Stimulated activated CD8-positive, alpha-beta memory T cell treated with anti-CD3 and anti-CD28 coated beads, Interleukin-12 subunit alpha, Interleukin-12 subunit beta, amount 100 ng/mL, for 24 hours (primary cell): Measurements from ENCODE around the gene ACTR6.
"Not testable (repeated sequence)": the region's sequence is repeated elsewhere in the genome, so short reads cannot be mapped to it uniquely, and the experiment has no call there.

Experiments used
- DNase-seq: peaks from one replicate; pipeline ENCODE4 v3.0.0-alpha.2; 2020; ENCODE audit errors: extremely low read depth

ACTR6 gene

DNA sequence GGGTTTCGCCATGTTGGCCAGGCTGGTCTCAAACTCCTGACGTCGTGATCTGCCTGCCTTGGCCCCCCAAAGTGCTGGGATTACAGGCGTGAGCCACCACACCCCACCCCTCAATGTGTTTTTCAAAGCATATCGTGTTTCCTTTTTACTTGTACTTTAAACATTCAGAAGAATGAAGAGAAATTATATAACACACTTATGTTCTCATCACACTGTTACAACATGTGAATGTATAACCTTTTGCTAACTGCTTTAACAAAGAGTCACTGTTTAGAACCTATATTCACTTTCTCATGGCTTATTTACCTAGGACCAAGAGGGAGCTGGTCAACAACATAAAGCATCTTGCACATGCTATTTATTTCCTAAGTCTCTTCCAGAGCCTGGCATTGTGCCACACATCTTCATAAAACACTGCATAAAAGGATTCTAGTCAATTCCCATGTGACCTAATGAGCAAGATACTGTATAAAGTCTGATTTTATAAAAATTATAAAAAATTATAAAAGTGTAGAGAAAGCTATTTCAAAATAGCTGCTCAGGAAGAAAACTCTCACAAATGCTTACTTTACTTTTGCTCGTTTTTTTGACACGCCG is 16.0 kb upstream of the ACTR6 start:
- DNase-seq, result no peak

DNA sequence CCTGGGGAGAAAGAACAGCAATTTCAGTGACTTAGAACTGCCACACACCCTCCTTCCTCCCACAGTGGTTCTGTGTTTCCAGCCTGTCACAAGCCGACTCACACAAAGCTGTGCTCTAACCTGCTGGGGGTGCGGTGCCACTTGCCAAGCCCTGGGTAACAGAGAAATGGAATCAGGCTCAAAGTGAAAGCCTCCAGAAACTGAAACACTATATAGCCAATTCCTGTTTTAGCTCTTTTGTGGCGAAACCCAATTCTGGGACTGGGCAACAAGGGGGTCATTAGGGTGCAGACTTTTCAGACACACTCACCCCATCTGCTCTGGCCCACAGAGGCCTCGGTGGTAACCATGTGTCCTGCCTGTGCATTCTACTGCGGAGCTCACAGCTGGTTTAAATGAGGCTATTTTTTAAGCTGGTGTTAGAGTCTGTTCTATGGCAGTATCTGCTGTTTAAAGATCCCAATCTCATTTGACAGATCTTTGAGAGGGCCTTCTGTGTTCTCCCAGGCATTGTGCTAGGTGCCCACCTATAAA is 15.2 kb upstream of the ACTR6 start:
- no peak for DNase-seq

DNA sequence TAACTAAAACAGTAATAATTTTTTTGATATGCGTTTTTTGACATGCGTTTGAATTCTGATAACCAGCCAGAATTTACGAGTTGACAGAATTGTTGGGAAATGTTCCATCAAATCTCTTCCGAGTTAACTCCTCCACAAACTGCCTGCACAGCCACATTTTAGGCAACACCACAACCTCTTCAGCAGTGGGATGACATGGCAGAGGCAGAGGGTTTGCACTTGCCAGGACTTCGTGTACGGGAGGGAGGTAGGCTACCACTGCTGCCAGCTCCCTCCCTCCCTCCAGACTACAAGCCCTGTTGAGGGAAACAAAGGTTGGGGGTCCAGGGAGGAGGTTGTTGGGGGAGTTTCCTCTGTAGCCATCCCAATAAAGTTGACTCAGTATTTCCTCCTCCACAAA is 14.5 kb upstream of the ACTR6 start:
- DNase-seq, result no peak

DNA sequence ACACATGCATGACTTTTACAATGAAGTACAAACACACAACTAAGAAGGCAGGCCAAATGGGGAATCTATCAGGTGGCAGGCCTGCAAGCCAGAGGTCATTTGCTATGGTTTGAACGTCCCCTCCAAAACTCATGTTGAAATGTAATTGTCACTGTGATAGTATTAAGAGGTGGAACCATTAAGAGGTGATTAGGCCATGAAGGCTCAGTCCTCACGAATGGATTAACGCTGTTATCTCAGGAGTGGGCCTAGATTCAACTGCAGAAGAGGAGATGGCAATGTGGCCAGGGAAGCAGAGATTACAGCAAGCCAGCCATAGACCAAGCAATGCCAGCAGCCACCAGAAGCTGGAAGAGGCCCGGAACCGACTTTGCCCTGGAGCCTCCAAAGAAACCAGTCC is 13.5 kb upstream of the ACTR6 start:
- no peak for DNase-seq

DNA sequence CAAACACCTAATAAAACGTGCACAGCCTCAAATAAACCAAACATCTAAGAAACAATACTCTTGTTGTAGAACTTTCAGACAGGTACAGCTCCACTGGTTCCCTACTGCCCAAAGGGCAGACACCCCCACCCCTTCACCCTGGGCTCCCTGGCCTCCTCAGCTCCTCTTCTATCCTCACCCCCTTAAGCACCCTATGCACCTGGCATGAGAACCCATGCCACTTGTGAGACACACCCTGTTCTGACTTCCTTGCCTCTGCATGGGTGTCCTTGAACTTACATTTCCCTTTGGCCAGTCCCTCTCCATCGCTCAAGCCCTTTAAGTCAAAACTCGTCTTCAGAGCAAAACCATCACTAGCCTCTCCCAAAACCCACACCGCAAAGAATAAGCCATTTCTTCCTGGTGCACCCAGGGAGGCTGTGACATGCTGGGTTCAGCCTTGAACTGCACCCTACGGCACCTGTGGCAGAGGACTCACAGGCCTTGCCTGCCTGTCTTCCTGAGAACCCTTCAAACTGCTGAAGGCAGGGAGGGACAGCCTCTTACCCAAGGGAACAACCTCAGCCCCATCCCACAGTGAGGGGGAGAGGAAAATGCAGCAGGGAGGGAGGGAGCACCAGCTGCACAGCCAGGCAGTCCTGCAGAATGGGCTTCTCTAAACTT is 12.6 kb upstream of the ACTR6 start:
- DNase-seq, result no peak

DNA sequence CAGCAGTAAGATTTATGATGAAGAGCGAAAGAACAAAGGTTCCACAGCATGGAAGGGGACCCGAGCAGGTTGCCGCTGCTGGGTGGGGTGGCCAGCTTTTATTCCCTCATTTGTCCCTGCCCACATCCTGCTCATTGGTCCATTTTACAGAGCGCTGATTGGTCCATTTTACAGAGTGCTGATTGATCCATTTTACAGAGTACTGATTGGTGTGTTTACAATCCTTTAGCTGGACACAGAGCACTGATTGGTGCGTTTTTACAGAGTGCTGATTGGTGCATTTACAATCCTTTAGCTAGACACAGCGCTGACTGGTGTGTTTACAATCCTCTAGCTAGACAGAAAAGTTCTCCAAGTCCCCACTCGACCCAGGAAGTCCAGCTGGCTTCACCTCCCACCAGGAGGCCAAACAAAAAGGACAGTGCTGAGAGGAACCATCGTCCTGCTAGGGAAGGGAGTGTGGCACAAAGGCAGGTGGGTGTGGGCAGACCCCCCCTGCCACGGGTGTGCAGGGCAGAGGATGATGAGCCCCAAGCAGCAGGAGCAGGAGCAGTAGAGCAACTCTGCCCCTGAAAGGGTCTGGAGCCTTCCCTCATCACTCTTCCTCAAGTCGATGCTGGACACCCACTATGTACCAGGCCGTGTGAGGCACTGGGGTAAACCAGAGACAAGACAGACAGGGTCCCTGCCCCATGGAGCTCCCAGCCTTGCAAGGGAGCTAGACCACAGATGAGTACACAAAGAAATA is 11.6 kb upstream of the ACTR6 start:
- DNase-seq, result not testable (repeated sequence)

DNA sequence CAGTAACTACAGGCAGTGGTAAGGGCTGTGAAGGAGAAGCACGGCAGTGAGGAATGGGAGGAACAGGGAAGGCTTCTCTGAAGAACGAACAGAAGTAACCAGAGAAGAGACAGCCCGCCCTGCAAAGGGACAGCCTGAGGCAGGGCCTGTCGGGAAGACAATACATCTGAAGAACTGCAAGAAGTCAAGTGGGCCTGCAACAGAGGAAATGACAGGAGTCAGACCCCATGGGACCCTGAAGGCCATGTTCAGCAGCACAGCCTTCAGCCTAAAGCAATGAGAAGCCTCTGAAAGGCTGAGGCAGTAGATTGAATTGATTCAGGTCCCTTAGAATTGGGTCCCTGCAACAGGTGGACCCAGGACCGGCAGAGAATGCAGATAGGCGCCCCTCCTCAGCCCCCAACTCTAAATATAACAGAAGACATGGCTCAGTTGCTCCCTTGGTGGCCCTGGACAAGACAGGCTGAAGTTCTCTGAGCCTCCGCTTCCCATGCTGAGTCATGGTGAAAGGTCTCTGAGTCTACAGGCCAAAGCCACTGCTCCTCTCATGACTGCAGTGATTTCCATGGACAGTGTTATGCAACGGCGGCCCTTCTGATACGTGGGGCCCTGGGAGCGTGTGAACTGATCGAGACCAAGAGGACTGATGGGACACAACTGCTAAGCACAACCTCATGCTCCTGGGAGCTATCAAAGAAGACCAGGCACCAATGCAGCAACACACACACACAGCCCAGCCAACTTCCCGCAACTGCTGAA is 10.8 kb upstream of the ACTR6 start:
- DNase-seq, result no peak

DNA sequence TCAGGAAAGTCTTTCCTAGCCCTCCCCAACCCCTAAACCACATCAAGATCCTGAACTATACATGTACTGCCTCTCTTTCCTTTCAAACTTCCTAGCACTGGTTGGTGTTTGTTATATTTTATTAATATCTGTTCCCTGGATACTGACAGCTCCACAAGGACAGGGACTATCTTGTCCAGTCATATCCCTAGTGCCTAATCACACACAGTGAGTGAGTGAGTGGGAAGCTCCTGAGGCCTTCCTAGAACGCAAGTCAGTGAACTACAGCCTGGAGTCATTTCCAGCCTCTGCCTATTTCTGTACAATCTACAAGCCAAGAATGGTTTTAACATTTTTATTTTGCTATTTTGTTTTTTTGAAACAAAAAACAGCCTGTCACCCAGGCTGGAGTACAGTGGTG is 7.5 kb upstream of the ACTR6 start:
- no peak for DNase-seq

DNA sequence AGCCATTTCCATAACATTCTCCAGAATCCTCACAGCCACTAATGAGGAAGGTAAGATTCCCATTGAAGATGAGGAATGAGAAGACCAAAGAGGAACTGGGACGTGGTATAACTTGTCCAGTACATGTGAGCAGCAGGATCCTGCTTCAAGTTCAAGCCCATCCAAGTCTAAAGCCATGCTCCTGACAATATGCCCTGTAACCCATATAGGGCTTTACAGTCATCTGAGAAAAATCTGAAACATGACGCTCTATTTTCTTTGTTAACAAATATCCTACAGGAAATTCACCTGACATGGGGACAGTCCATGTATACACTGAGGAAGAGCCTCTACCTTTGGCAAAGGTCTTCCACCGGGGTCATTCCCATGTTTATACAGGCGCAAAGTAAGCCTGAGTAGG is 3.1 kb upstream of the ACTR6 start:
- DNase-seq, result no peak

DNA sequence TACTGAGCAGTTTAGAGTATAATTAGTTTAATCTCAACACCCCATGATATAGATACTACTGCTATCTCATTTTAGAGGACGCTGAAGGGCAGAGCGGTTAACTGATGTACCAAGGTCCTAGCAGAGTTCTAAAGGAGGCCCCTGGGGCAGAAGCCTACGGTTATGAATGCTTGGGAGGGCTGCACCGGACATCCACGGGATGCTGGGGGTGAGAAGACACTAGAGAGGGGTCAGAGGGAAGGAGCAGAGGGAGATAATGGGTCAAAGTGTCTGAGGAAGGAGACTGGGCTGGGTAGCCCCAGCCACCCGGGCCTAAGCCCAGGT is 1.6 kb upstream of the ACTR6 start:
- DNase-seq, result no peak

DNA sequence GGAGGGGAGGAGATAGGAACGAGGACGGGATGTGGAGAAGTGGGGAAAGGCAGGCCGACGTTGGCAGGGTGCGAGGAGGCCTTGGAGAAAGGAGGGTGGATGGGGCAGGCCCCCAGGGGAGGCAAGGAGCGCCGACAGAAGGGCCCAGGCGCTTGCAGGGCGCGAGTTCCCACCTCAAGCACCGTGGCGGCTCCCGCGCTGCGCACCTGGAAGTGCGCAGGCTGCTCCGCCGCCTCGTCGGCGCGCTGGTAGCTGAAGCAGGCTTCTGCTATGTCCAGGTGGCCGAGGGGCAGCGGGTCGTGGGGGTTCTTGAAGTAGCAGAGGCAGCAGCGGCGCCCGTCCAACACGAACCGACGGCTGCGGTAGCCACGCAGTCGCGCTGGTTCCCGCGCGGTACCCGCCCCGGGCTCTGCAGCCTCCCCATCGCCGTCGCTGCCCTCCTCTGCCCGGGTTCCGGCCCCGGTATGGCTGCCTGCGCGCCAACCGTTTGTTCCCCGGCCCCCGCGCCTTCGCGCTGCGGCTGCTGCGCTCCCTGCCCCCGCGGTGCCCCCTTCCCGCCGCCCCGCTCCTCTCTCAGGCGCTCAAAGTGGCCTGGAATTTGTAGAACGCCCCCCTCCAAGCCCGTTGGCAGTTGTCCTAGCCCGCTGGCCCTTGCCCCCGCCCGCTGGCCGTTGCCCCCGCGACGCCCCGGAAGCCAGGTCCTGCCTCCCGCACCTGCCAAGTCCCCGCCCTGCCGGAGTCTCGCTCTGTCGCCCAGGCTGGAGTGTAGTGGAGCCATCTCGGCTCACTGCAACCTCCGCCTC is 1.1 kb upstream of the ACTR6 start:
- peak; percentile 55 for DNase-seq

DNA sequence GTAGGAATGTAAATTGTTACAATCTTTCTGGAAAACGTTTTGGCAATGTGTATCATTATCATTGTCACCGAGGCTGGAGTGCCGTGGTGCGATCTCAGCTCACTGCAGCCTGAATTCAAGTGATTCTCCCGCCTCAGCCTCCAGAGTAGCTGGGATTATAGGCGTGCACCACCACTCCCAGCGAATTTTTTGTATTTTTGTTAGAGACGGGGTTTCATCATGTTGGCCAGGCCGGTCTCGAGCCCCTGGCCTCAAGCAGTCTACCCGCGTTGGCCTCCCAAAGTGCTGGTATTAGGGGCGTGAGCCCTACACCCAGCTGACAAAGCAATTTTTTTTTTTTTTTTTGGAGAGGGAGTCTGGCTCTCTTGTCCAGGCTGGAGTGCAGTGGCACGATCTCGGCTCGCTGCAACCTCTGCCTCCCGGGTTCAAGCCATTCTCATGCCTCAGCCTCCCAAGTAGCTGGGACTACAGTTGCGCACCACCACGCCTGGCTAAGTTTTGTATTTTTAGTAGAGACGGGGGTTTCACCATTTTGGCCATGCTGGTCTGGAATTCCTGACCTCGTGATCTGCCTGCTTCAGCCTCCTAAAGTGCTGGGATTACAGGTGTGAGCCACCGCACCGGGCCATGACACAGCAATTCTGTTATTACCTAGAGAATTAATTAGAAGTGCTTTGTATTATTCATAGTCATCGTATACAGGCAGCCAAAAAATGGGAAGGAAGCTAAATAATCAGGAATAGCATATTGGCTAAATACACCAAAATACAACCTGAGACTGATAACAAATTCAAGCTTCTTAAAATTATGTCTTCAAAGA is 1.2 kb downstream of the ACTR6 start:
- no peak for DNase-seq

DNA sequence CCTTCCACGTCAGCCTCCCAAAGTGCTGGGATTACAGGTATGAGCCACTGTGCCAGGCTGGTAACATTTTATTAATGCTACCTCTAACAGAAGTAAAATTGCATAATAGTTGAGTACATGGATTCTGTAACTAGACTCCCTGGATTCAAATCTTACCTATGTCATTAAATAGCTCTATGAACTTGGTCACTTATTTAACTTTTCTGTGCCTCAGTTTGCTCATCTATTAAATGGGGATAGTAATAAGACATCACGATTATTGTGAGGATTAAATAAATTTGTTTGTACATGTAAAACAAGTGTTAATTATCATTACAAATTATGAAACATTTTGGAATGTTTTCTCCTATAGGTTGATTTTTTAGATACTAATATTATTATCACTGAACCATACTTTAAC is 6.7 kb downstream of the ACTR6 start:
- no peak for DNase-seq

DNA sequence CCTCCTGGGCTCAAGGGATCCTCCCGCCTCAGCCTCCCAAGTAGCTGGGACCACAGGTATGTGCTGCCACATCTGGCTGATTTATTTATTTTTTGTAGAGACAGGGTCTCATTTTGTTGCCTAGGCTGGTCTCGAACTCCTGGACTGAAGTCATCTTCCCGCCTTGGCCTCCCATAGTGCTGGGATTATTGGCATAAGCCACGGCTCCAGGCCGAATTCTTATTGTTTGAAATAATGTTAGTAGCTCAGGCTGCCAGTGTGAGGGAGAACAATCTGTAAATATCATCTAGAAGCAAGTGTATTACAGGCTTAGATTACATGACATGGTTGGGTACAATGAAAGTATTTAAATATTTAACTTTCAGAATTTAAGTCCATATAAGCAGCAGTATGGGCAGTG is 8.2 kb downstream of the ACTR6 start:
- DNase-seq, result no peak

DNA sequence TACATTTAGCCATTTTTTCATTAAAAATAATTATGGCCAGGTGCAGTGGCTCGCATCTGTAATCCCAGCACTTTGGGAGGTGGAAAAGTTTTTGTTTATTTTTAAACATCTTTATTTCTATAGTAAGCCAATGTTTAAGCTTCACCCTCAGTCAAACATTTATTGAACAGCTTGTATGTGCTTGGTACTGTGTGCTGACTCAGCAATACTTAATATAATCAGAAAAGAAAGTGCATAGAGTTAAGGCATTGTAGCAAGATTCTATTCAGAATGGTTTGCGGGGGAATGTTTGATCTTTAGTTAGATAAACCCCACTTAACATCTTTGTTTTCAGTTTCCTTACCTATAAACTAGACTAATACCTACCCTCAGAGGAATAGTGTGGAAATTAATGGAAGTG is 11.1 kb downstream of the ACTR6 start:
- no peak for DNase-seq

DNA sequence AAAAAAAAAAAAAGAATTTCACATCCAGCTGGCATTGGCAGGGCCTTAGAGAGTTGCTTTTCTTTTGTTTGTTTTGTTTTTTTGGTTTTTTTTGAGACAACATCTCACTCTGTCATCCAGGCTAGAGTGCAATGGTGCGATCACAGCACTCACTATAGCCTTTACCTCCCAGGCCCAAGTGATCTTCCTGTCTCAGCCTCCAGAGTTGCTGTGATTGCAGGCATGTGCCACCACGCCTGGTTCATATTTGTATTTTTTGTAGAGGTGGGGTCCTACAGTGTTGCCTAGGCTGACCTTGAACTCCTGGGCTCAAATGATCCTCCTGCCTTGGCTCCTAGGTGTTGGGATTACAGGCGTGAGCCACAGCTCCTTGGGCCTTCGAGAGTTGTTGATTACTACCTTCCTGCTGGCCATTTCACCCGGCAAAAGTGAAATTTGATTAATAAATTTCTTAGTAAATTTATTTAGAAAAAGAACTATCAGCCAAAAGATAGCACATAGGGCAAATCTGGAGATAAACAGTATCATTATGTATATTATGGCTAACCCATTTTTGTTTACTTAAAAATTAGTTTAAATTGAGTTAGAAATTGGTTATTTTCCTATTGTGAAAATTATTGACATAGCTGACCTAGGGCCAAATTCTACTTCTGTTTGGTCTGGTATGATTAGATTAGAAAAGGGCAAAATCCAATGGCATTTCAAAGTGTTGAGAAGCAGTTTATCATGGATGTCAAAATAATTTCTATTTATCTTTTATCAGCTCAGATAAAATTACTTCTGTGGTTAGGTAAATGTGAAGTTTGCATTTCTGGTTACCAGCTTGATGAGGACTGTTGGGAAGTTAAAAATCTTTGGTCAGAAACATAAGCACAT is 12.6 kb downstream of the ACTR6 start:
- DNase-seq, result no peak

DNA sequence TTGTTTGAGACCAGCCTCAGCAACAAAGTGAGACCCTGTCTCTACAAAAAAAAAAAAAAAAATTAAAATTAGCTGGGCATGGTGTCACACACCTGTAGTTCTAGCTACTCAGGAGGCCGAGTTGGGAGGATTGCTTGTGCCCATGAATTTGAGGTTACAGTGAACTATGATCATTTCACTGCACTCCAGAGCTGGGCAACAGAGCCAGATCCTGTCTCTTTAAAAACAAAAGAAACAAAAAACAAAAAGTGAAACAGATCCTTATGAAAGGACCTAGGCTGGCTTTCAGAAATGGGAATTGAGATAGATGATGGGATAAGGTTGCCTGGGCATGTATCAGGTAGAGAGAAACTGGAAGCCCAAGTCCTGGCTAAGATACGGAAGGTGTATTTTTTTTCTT is 13.9 kb downstream of the ACTR6 start:
- DNase-seq, result no peak

DNA sequence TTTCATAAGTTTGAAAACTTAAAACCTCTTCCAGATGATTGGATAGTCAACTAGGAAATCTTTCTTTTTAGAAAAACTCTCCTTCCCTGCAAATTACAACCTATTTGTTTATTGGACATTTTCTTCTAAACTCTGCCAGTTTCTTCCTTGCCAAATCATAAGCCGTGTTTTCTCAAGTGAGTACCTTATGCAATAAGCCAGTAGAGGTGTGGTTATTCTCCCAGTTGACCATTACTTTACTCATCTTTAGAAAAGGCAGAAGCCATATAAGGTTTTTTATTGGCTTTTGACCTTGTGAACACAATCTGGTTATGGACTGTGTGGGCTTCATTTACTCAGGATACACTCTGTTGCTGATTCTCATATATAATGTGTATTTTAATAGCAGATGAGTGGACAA is 14.6 kb downstream of the ACTR6 start:
- no peak for DNase-seq

DNA sequence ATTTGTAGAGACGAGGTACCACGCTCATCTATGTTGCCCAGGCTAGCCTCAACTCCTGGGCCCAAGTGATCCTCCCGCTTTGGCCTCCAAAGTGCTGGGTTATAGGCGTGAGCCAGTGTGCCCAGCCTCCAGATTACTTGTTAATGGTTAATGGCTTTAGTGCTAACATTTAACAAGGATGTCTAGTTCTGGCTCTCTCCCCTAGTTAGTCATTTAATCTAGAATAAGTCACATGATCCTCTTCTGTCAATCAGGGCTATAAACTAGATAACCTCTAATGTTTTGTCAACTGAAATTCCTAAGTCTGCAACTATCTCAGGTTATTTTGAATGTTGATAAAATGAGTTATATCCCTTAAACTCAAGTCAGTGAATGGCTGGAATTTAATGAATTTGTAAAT is 15.7 kb downstream of the ACTR6 start:
- no peak for DNase-seq
